Measurements from ENCODE around the gene PTPRE. TPM values are rescaled to one million over a fixed set of nuclear protein-coding genes. Genes with fewer than 3 reads are reported as not detected.

Gene PTPRE
- 25.7 TPM for total RNA-seq
- polyA plus RNA-seq (ENCODE audit: insufficient read depth, low read depth, low replicate concordance): 1.1 TPM
- long read RNA-seq, donor 1: 0 reads
- long read RNA-seq, donor 2, full-length matches to known transcripts: 1 of 1 reads
- long read RNA-seq, donor 2, partial matches to known transcripts: 0 of 1 reads
- long read RNA-seq, donor 2, other reads (novel, unspliced or antisense): 0 of 1 reads
- long read RNA-seq, donor 3: 0 reads
- long read RNA-seq, donor 4: 0 reads
- long read RNA-seq, donor 5: 0 reads
- long read RNA-seq, donor 6: 0 reads
- long read RNA-seq, donor 7, full-length matches to known transcripts: 1 of 13 reads
- long read RNA-seq, donor 7, partial matches to known transcripts: 5 of 13 reads
- long read RNA-seq, donor 7, other reads (novel, unspliced or antisense): 7 of 13 reads
- long read RNA-seq, donor 8: 0 reads
- long read RNA-seq, donor 9: 0 reads
- long read RNA-seq, donor 10: 0 reads

GRCh38 chr10:127906548-127907377 lies at the start of gene PTPRE:
Gene PTPRE (plus strand): TSS chr10:127907103. CDS start chr10:128040882, 133,779 bp downstream.
- Histone ChIP-seq H3K9me3 (ENCODE audit: control insufficient read depth in 2 of 3, insufficient read depth in 1 of 3, low read length in 3 of 3) (no peaks in the 10 kb centered on the region), H3K9ac (ENCODE audit: low read length in 3 of 3) (no peak within 1 kb of the TSS), H3K4me3 (ENCODE audit: low read length in 3 of 3) (peak within 1 kb of the TSS in 2 of 3 donors; percentile 3 to 55), H3K27me3 (ENCODE audit: control insufficient read depth, insufficient read depth, low read length) (no peaks in the 10 kb centered on the region), H3K36me3 (ENCODE audit: control insufficient read depth in 2 of 3, insufficient read depth in 3 of 3, low read length in 3 of 3) (no peaks in the 10 kb centered on the region), H3K4me1 (ENCODE audit: control insufficient read depth in 2 of 3, insufficient read depth in 2 of 3, low read depth in 1 of 3, low read length in 3 of 3) (peaks cover 0 to 8% (median 0%) of the 10 kb centered on the region in 3 donors), H3K27ac (ENCODE audit: low read depth in 2 of 2, low read length in 2 of 2) (no peak within 1 kb of the TSS)
- FAIRE-seq: no peak
- peak; percentile 67 for TF ChIP-seq CTCF (IDR thresholded peaks at IDR 0.05; ENCODE audit: borderline replicate concordance, extremely low read depth, insufficient read depth)
- intact Hi-C loops (cut with DNase I): loop anchor here (5.0 kb wide), 1 partner anchor 101 kb away; no protein-coding TSS in a partner anchor
- peak; percentile 58 to 89 (median 72) for DNase-seq

GRCh38 chr10:127860592-127860991 lies 46.3 kb upstream of the PTPRE start:
- FAIRE-seq: no peak
- DNase-seq: no peak
- no peak overlapping the region for H3K9ac ChIP-seq (ENCODE audit: low read length in 3 of 3)
- H3K27me3 ChIP-seq (ENCODE audit: control insufficient read depth, insufficient read depth, low read length): no peaks in the 10 kb centered on the region
- intact Hi-C loops (cut with DNase I): no loop called here
- no peak overlapping the region for H3K27ac ChIP-seq (ENCODE audit: low read depth in 2 of 2, low read length in 2 of 2)
- no peak for TF ChIP-seq CTCF (IDR thresholded peaks at IDR 0.05; ENCODE audit: borderline replicate concordance, extremely low read depth, insufficient read depth)
- H3K36me3 ChIP-seq (ENCODE audit: control insufficient read depth in 2 of 3, insufficient read depth in 3 of 3, low read length in 3 of 3): no peaks in the 10 kb centered on the region
- H3K4me1 ChIP-seq (ENCODE audit: control insufficient read depth in 2 of 3, insufficient read depth in 2 of 3, low read depth in 1 of 3, low read length in 3 of 3): no peaks in the 10 kb centered on the region
- H3K9me3 ChIP-seq (ENCODE audit: control insufficient read depth in 2 of 3, insufficient read depth in 1 of 3, low read length in 3 of 3): no peaks in the 10 kb centered on the region
- H3K4me3 ChIP-seq (ENCODE audit: low read length in 3 of 3): no peak overlapping the region

- intact Hi-C loops (cut with DNase I): no loop called here
- TF ChIP-seq CTCF (IDR thresholded peaks at IDR 0.05; ENCODE audit: borderline replicate concordance, extremely low read depth, insufficient read depth): no peak
- Histone ChIP-seq H3K36me3 (ENCODE audit: control insufficient read depth in 2 of 3, insufficient read depth in 3 of 3, low read length in 3 of 3) (no peaks in the 10 kb centered on the region), H3K4me3 (ENCODE audit: low read length in 3 of 3) (no peak overlapping the region), H3K4me1 (ENCODE audit: control insufficient read depth in 2 of 3, insufficient read depth in 2 of 3, low read depth in 1 of 3, low read length in 3 of 3) (no peaks in the 10 kb centered on the region), H3K9me3 (ENCODE audit: control insufficient read depth in 2 of 3, insufficient read depth in 1 of 3, low read length in 3 of 3) (no peaks in the 10 kb centered on the region), H3K27me3 (ENCODE audit: control insufficient read depth, insufficient read depth, low read length) (no peaks in the 10 kb centered on the region), H3K9ac (ENCODE audit: low read length in 3 of 3) (no peak overlapping the region), H3K27ac (ENCODE audit: low read depth in 2 of 2, low read length in 2 of 2) (no peak overlapping the region)
- FAIRE-seq: no peak
- no peak for DNase-seq
Measured at GRCh38 chr10:127863231-127863825, 43.6 kb upstream of the PTPRE start.
